HG03469 (cell line): ENCODE data around the gene EML5.
A peak's percentile ranks its signal among the peaks of the same experiment; 100 is the strongest.

ENCODE experiments used
- ATAC-seq: cut with Tn5 transposase; IDR thresholded peaks from one replicate; pipeline ENCODE4 v1.9.1; 2021; ENCODE audit warnings: mild to moderate bottlenecking, moderate library complexity, moderate number of reproducible peaks; ENCODE audit not compliant: unreplicated experiment

EML5 gene

GRCh38 chr14:88729159-88729558 is 63.6 kb downstream of the EML5 start:
- ATAC-seq = no peak

- no peak for ATAC-seq
Measured at GRCh38 chr14:88727057-88727456, 65.7 kb downstream of the EML5 start.

GRCh38 chr14:88710709-88711108 is 82.0 kb downstream of the EML5 start:
- ATAC-seq = no peak

- no peak for ATAC-seq
Measured at GRCh38 chr14:88707088-88707487, 85.7 kb downstream of the EML5 start.

- no peak for ATAC-seq
Measured at GRCh38 chr14:88706425-88706824, 86.3 kb downstream of the EML5 start.

- ATAC-seq = no peak
Measured at GRCh38 chr14:88698651-88699050, 94.1 kb downstream of the EML5 start.

- no peak for ATAC-seq
Measured at GRCh38 chr14:88695870-88696269, 96.9 kb downstream of the EML5 start.

GRCh38 chr14:88688386-88688785 is 104.4 kb downstream of the EML5 start:
- ATAC-seq = no peak

GRCh38 chr14:88683119-88683518 is 109.6 kb downstream of the EML5 start:
- no peak for ATAC-seq

- ATAC-seq = no peak
Measured at GRCh38 chr14:88682495-88683114, 110.1 kb downstream of the EML5 start.

- no peak for ATAC-seq
Measured at GRCh38 chr14:88681755-88682494, 110.8 kb downstream of the EML5 start.

GRCh38 chr14:88669346-88669745 is 123.4 kb downstream of the EML5 start:
- ATAC-seq = no peak

GRCh38 chr14:88668448-88669116 is 124.2 kb downstream of the EML5 start:
- ATAC-seq = peak; percentile 82

GRCh38 chr14:88667555-88668273 is 125.0 kb downstream of the EML5 start:
- peak; percentile 68 for ATAC-seq

- ATAC-seq = no peak
Measured at GRCh38 chr14:88660056-88660455, 132.7 kb downstream of the EML5 start.

GRCh38 chr14:88639221-88639620 is 153.5 kb downstream of the EML5 start:
- no peak for ATAC-seq

GRCh38 chr14:88632512-88632911 is 160.2 kb downstream of the EML5 start:
- no peak for ATAC-seq

GRCh38 chr14:88631091-88631490 is 161.7 kb downstream of the EML5 start:
- ATAC-seq = no peak

- no peak for ATAC-seq
Measured at GRCh38 chr14:88630565-88630964, 162.2 kb downstream of the EML5 start.

GRCh38 chr14:88628462-88628861 is 164.3 kb downstream of the EML5 start:
- ATAC-seq = no peak

- no peak for ATAC-seq
Measured at GRCh38 chr14:88628033-88628432, 164.7 kb downstream of the EML5 start.
